BJ (cell line): ENCODE results near the gene SRGAP3. TPM values are rescaled to one million over a fixed set of nuclear protein-coding genes. Genes with fewer than 3 reads are reported as not detected.

Experiments used
- CTCF ChIA-PET: fragments of 350-600 bp; formaldehyde crosslinking; extraction: SDS; loops from one replicate; lab custom pipeline; 2021; ENCODE audit warnings: antibody characterized with exemption, inconsistent platforms; lab: Yijun Ruan, JAX
- POLR2A ChIA-PET: fragments of 300-600 bp; sonication (Branson Sonifier 250); formaldehyde crosslinking; extraction: SDS; loops from one replicate; lab custom pipeline; 2021; ENCODE audit warnings: antibody characterized with exemption; lab: Charles Lee
- DNase-seq: peaks from one replicate; pipeline ENCODE4 v3.0.0-alpha.2; 2011; ENCODE audit warnings: low read depth
- H3K27me3 ChIP-seq: 2 replicates; pipeline ENCODE4 v1.6.0; 2011; ENCODE audit warnings: low read length; ENCODE audit not compliant: control insufficient read depth, insufficient read depth
- H3K36me3 ChIP-seq: 2 replicates; pipeline ENCODE4 v1.5.1; 2011; ENCODE audit warnings: low read length; ENCODE audit not compliant: control insufficient read depth, insufficient read depth
- H3K4me3 ChIP-seq: 2 replicates; pipeline ENCODE4 v1.5.1; 2011; ENCODE audit warnings: low read depth, mild to moderate bottlenecking, control low read depth, low read length
- polyA plus RNA-seq: library from polyadenylated mRNA; depleted of rRNA; stranded (reverse); fragments of >200 nt; gene quantifications from 2 replicates; pipeline ENCODE4 v1.2.3, GENCODE V29; 2011
- TF ChIP-seq, protein P1 (sequence below): IDR thresholded peaks from 2 replicates; pipeline ENCODE4 v1.5.1; 2011; ENCODE audit warnings: low read depth, mild to moderate bottlenecking, control low read depth, inconsistent platforms, low read length, moderate library complexity; ENCODE audit not compliant: insufficient read depth

SRGAP3 gene
- polyA plus RNA-seq, 1 experiment = 0.75 TPM

DNA sequence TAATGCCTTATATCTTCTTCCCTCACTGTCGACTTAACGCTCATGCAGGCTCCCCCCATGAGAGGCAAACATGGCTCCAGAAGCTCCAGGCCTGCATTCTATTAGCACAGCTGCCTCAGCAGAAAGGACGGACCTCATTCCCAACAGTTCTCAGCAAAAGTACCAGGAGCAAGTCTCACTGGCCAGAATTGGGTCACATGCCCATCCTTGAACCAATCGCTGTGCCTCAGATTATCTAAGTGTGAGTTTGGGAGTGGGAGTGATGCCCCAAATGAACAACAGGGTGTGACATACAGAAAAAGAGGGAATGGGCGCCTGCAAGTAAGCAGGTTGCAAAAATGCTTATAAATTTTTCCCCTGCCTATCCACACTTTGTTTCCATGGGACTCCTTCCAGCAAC, 281.9 kb downstream of the SRGAP3 start:
- POLR2A ChIA-PET = no interaction called here
- TF ChIP-seq, protein P1, sequence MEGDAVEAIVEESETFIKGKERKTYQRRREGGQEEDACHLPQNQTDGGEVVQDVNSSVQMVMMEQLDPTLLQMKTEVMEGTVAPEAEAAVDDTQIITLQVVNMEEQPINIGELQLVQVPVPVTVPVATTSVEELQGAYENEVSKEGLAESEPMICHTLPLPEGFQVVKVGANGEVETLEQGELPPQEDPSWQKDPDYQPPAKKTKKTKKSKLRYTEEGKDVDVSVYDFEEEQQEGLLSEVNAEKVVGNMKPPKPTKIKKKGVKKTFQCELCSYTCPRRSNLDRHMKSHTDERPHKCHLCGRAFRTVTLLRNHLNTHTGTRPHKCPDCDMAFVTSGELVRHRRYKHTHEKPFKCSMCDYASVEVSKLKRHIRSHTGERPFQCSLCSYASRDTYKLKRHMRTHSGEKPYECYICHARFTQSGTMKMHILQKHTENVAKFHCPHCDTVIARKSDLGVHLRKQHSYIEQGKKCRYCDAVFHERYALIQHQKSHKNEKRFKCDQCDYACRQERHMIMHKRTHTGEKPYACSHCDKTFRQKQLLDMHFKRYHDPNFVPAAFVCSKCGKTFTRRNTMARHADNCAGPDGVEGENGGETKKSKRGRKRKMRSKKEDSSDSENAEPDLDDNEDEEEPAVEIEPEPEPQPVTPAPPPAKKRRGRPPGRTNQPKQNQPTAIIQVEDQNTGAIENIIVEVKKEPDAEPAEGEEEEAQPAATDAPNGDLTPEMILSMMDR = no peak
- DNase-seq = no peak
- Histone ChIP-seq H3K27me3 (no peaks in the 10 kb centered on the region), H3K4me3 (no peak overlapping the region), H3K36me3 (no peaks in the 10 kb centered on the region)
- CTCF ChIA-PET = interaction anchor here (1.1 to 4.7 kb wide), 4 partner anchors 46 to 335 kb away, joined by 3 to 22 read pairs (median 11); partner anchors contain the start of gene OXTR

DNA sequence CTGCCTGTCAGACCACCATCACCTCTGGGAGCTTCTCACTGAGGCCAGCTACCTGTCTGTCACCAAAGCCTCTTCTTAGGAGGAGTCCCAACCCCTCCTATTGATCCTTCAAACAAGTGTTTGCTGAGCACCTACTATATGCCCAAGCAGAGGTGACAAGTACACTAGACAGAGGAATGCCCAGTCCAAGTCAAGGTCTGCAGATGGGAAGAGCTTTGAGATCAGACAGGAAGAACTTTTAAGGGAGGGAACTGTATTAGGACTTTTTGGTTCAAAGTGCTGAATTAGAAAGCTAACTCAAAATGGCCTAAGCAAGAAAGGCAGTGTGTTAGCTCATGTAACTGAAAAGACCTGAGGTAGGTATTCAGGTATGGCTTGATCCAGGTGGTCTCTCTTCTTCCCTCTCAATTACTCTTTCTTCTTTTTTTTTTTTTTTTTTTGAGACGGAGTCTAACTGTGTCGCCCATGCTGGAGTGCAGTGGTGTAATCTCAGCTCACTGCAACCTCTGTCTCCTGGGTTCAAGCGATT, 282.6 kb downstream of the SRGAP3 start:
- H3K36me3 ChIP-seq = no peaks in the 10 kb centered on the region
- H3K27me3 ChIP-seq = no peaks in the 10 kb centered on the region
- POLR2A ChIA-PET = no interaction called here
- no peak for DNase-seq
- TF ChIP-seq, protein P1 = no peak
- CTCF ChIA-PET = interaction anchor here (0.6 to 4.7 kb wide), 5 partner anchors 47 to 336 kb away, joined by 3 to 22 read pairs (median 6); partner anchors contain the start of gene OXTR
- H3K4me3 ChIP-seq = no peak overlapping the region

DNA sequence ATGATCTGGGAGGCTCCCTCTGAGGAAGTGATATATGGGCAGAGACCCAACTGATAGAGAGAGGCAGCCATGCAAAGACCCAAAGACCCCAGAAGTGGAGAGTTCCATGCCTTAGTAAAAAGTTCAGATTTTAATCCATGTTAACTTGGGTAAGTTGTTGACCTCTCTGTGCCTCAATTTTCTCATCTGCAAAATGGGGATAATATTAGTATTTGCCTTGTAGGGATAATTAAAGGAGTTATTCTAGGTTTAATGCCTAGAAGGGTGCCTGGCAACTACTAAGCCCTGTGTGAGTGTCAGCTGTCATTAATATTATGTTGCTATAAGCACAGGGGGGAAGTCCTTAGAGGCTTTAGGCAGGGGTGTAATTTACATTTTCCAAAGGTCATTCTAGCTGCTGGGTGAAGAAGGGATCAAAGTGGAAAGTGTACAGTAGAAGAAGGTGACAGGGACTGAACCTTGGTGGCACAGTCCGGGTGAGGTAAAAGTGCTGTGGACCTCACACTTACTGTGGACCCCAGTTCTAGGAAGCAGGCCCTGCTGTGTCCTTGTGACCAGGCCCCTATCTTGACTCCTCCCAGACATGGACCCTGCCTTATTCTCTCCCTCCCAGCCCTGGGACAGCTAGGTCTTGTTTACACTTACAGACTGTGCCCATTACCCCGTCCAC, 283.2 kb downstream of the SRGAP3 start:
- ChIA-PET POLR2A (no interaction called here), CTCF (interaction anchor here (0.6 to 4.7 kb wide), 7 partner anchors 11 to 344 kb away, joined by 3 to 22 read pairs (median 5); partner anchors contain the start of gene OXTR)
- H3K36me3 ChIP-seq = no peaks in the 10 kb centered on the region
- no peak overlapping the region for H3K4me3 ChIP-seq
- no peaks in the 10 kb centered on the region for H3K27me3 ChIP-seq
- no peak for DNase-seq
- TF ChIP-seq, protein P1 = no peak

DNA sequence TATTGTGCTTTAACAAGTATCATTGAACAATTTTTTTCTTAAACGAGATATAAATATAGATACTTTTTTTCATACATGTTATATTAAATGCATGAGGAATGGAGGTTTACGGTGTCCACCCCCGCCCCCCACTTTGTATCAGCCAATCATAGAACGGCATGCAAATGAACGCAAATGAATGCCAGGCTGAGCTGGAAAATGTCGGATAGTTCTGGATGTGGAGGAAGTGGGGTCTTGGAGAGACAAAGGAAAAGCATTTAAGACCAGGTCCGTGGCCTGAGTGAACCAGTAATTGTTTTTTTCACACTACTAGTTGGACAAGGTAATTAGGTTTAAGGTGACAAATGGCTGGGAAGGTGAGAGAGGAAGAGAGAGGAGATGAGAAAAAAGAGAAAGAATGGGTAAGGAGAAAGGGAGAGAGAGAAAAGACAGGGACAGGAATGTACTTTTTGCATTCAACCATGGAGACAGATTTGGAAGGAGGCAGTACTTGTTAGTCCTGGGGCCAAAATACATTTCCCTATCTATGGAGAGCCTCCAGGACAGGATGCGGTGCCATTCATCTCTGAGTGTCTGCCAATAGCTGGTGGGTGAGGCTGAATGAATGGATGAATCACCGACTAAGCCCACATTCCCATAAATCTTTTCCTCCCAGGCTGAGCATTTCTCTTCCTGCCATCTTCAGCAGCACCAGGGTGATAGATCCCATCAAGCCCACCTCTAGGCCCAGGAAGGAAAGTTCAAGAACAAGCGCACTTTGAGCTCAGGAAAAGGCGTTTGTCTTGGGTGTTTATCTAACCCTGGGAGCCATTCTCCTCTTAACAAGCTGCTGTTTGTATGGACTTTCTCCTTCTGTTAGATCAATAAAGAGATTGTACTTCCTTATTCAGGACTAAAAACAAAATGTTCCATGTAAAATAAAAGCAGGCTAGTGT, 284.7 kb downstream of the SRGAP3 start:
- Histone ChIP-seq H3K36me3 (no peaks in the 10 kb centered on the region), H3K27me3 (no peaks in the 10 kb centered on the region), H3K4me3 (no peak overlapping the region)
- ChIA-PET CTCF (interaction anchor here (0.9 to 3.3 kb wide), 6 partner anchors 9 to 346 kb away, joined by 3 to 16 read pairs (median 4); partner anchors contain the start of gene OXTR), POLR2A (interaction anchor here (0.6 kb wide), 1 partner anchor 433 kb away, joined by 8 read pairs; the partner anchor contains the start of gene SETD5)
- TF ChIP-seq, protein P1 = no peak
- peak; percentile 57 for DNase-seq
